NCI-H446 treated with DMSO at 0.1 percent for 48 hours (cell line): ENCODE measurements around the gene NXPH4.

Source experiments
- DNase-seq: peaks from one replicate; lab custom pipeline; 2025; lab: John Stamatoyannopoulos, UW

The NXPH4 gene

GRCh38 chr12:57216014-57216911 lies at the start of gene NXPH4:
Gene NXPH4, plus strand, starts transcription at chr12:57216794. Its CDS starts 176 bp downstream, at chr12:57216970.
- no peak for DNase-seq

- no peak for DNase-seq
These were observed 49.6 kb upstream of the NXPH4 start for GRCh38 chr12:57166971-57167371.

- no peak for DNase-seq
These were observed 48.5 kb upstream of the NXPH4 start for GRCh38 chr12:57168058-57168457.

- no peak for DNase-seq
These were observed 47.4 kb upstream of the NXPH4 start for GRCh38 chr12:57169046-57169795.

- DNase-seq: no peak
These were observed 46.6 kb upstream of the NXPH4 start for GRCh38 chr12:57169969-57170368.

- DNase-seq: no peak
These were observed 46.2 kb upstream of the NXPH4 start for GRCh38 chr12:57170408-57170807.

- no peak for DNase-seq
These were observed 45.7 kb upstream of the NXPH4 start for GRCh38 chr12:57170927-57171326.

- DNase-seq: no peak
These were observed 44.9 kb upstream of the NXPH4 start for GRCh38 chr12:57171668-57172067.

GRCh38 chr12:57173089-57173488 lies 43.5 kb upstream of the NXPH4 start:
- DNase-seq: no peak

GRCh38 chr12:57173683-57174082 lies 42.9 kb upstream of the NXPH4 start:
- no peak for DNase-seq

- DNase-seq: no peak
These were observed 41.0 kb upstream of the NXPH4 start for GRCh38 chr12:57175428-57176138.

- no peak for DNase-seq
These were observed 40.5 kb upstream of the NXPH4 start for GRCh38 chr12:57176139-57176477.

GRCh38 chr12:57176846-57177245 lies 39.7 kb upstream of the NXPH4 start:
- DNase-seq: no peak

- DNase-seq: no peak
These were observed 39.2 kb upstream of the NXPH4 start for GRCh38 chr12:57177354-57177753.

GRCh38 chr12:57178213-57178612 lies 38.4 kb upstream of the NXPH4 start:
- DNase-seq: no peak

GRCh38 chr12:57179331-57180086 lies 37.1 kb upstream of the NXPH4 start:
- DNase-seq: no peak

- DNase-seq: no peak
These were observed 36.1 kb upstream of the NXPH4 start for GRCh38 chr12:57180321-57180989.

- DNase-seq: no peak
These were observed 35.5 kb upstream of the NXPH4 start for GRCh38 chr12:57181072-57181471.

GRCh38 chr12:57181561-57182155 lies 34.9 kb upstream of the NXPH4 start:
- no peak for DNase-seq

GRCh38 chr12:57182918-57183575 lies 33.5 kb upstream of the NXPH4 start:
- DNase-seq: no peak
